HepG2 (cell line): ENCODE measurements around the gene COPS7A. TPM values are rescaled to one million over a fixed set of nuclear protein-coding genes. Genes with fewer than 3 reads are reported as not detected.
A peak's percentile ranks its signal among the peaks of the same experiment; 100 is the strongest.

Experiments used
- ELF4 ChIP-seq: sonication (generic); formaldehyde crosslinking; IDR thresholded peaks from 2 replicates; pipeline ENCODE4 v1.5.0; 2020; ENCODE audit warnings: missing genetic modification reagents, mild to moderate bottlenecking, moderate library complexity, borderline replicate concordance
- GTF3A ChIP-seq: sonication (generic); formaldehyde crosslinking; conservative IDR thresholded peaks from 2 replicates; pipeline ENCODE4 v1.4.0; 2020; ENCODE audit warnings: mild to moderate bottlenecking, missing genetic modification reagents
- KMT2A ChIP-seq: sonication (generic); formaldehyde crosslinking; IDR thresholded peaks from 2 replicates; pipeline ENCODE4 v1.4.0; 2020; ENCODE audit warnings: missing genetic modification reagents
- ZNF225 ChIP-seq: sonication (generic); formaldehyde crosslinking; IDR thresholded peaks from 2 replicates; pipeline ENCODE4 v1.4.0; 2020; ENCODE audit warnings: mild to moderate bottlenecking, missing genetic modification reagents
- ZNF274 ChIP-seq: sonication (generic); formaldehyde crosslinking; IDR thresholded peaks from 2 replicates; pipeline ENCODE4 v1.5.1; 2020; ENCODE audit warnings: mild to moderate bottlenecking, missing genetic modification reagents
- ZNF709 ChIP-seq: sonication (generic); formaldehyde crosslinking; IDR thresholded peaks from 2 replicates; pipeline ENCODE4 v1.5.0; 2020; ENCODE audit warnings: mild to moderate bottlenecking, missing genetic modification reagents
- polyA plus RNA-seq, 8 experiments: library from polyadenylated mRNA; depleted of rRNA in 3 of 8; stranded (reverse) in 7 of 8; unstranded in 1 of 8; fragments of >200 nt; fragmentation: Illumina TruSeq in 4 of 8; extraction: Trizol in 4 of 8; gene quantifications; 2 replicates each; pipeline versions ENCODE4 v1.2.1 to v1.2.3, GENCODE V29; 2011 to 2016; ENCODE audit warnings: low read depth in 4 of 8, missing spikeins in 1 of 8, mixed read lengths in 1 of 8; ENCODE audit not compliant: insufficient read depth in 1 of 8
- total RNA-seq, 5 experiments: library from RNA; depleted of rRNA; stranded (reverse); fragments of >200 nt; fragmentation: Illumina TruSeq; extraction: Trizol; gene quantifications; 2 replicates each; pipeline ENCODE4 v1.2.3, GENCODE V29; 2016; ENCODE audit warnings: low read depth in 1 of 5
- TF ChIP-seq, protein P1 (sequence below): sonication (generic); formaldehyde crosslinking; IDR thresholded peaks from 2 replicates; pipeline ENCODE4 v1.5.0; 2020; ENCODE audit warnings: missing genetic modification reagents
- TF ChIP-seq, protein P2 (sequence below): sonication (generic); formaldehyde crosslinking; IDR thresholded peaks from 2 replicates; pipeline ENCODE4 v1.4.0; 2020; ENCODE audit warnings: missing genetic modification reagents, borderline replicate concordance
- TF ChIP-seq, protein P3 (sequence below): sonication (generic); formaldehyde crosslinking; IDR thresholded peaks from 2 replicates; pipeline ENCODE4 v1.4.0; 2020; ENCODE audit warnings: missing genetic modification reagents
- TF ChIP-seq, protein P4 (sequence below): sonication (generic); formaldehyde crosslinking; IDR thresholded peaks from 2 replicates; pipeline ENCODE4 v1.4.0; 2020; ENCODE audit warnings: mild to moderate bottlenecking, missing genetic modification reagents
- TF ChIP-seq, protein P5 (sequence below): sonication (generic); formaldehyde crosslinking; IDR thresholded peaks from 2 replicates; pipeline ENCODE4 v1.8.1; 2023; ENCODE audit warnings: mild to moderate bottlenecking, moderate library complexity, missing genetic modification reagents

The COPS7A gene
- total and polyA plus RNA-seq, 2 of the 13 experiments (the other 11 are each of a cell fraction or from before 2014, with no cell fraction given): 40.0 to 73.6 TPM

DNA sequence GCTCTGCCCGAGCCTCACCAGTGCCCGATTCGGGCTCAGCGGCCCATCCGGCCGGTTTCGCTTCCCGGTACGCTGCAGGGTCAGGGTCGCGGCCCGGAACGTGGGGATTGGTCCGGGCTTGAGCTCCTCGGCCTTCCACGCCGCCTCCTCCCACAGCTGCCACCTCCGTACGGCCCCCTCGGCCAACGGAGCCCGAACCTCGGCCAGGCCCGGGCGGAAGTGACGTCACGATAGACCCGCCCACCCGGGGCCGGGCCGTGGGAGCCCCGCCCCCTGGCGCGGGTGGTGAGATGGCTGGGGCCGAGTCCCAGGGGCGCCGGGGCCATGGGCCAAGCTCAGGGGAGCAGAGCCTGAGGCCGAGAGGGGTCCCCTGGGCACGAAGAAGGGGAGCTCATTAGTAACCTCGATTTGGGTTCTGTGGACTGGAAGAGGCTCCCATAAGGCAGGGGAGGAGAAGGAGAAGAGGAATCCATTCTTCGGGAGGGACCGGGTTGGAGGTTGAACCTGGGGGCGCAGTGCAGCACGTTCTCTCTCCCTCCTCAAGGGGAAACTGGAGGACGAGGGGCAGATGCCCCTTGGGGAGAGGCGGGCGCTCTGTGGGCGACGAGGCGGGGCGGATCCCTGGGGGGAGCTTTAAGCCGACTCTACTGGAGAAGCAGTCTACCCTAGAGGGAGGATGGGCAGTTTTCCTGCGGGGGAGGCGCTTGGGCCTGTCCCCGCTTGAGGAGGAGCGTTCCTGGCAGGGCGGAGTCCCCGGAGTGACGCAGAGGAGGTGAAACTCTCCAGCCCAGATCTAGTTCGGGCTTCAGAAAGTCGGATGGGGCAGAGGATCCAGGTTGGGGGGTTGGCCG, 29.3 kb downstream of the COPS7A start, which contains the start of gene MLF2 (continued):
- TF ChIP-seq, protein P1, sequence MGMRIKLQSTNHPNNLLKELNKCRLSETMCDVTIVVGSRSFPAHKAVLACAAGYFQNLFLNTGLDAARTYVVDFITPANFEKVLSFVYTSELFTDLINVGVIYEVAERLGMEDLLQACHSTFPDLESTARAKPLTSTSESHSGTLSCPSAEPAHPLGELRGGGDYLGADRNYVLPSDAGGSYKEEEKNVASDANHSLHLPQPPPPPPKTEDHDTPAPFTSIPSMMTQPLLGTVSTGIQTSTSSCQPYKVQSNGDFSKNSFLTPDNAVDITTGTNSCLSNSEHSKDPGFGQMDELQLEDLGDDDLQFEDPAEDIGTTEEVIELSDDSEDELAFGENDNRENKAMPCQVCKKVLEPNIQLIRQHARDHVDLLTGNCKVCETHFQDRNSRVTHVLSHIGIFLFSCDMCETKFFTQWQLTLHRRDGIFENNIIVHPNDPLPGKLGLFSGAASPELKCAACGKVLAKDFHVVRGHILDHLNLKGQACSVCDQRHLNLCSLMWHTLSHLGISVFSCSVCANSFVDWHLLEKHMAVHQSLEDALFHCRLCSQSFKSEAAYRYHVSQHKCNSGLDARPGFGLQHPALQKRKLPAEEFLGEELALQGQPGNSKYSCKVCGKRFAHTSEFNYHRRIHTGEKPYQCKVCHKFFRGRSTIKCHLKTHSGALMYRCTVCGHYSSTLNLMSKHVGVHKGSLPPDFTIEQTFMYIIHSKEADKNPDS (CRISPR knock-in tag): peak; percentile 51; the same call in 1 of the 2 replicates
- TF ChIP-seq, protein P2, sequence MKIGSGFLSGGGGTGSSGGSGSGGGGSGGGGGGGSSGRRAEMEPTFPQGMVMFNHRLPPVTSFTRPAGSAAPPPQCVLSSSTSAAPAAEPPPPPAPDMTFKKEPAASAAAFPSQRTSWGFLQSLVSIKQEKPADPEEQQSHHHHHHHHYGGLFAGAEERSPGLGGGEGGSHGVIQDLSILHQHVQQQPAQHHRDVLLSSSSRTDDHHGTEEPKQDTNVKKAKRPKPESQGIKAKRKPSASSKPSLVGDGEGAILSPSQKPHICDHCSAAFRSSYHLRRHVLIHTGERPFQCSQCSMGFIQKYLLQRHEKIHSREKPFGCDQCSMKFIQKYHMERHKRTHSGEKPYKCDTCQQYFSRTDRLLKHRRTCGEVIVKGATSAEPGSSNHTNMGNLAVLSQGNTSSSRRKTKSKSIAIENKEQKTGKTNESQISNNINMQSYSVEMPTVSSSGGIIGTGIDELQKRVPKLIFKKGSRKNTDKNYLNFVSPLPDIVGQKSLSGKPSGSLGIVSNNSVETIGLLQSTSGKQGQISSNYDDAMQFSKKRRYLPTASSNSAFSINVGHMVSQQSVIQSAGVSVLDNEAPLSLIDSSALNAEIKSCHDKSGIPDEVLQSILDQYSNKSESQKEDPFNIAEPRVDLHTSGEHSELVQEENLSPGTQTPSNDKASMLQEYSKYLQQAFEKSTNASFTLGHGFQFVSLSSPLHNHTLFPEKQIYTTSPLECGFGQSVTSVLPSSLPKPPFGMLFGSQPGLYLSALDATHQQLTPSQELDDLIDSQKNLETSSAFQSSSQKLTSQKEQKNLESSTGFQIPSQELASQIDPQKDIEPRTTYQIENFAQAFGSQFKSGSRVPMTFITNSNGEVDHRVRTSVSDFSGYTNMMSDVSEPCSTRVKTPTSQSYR (CRISPR knock-in tag): peak; percentile 45; the same call in 1 of the 2 replicates
- TF ChIP-seq, protein P3, sequence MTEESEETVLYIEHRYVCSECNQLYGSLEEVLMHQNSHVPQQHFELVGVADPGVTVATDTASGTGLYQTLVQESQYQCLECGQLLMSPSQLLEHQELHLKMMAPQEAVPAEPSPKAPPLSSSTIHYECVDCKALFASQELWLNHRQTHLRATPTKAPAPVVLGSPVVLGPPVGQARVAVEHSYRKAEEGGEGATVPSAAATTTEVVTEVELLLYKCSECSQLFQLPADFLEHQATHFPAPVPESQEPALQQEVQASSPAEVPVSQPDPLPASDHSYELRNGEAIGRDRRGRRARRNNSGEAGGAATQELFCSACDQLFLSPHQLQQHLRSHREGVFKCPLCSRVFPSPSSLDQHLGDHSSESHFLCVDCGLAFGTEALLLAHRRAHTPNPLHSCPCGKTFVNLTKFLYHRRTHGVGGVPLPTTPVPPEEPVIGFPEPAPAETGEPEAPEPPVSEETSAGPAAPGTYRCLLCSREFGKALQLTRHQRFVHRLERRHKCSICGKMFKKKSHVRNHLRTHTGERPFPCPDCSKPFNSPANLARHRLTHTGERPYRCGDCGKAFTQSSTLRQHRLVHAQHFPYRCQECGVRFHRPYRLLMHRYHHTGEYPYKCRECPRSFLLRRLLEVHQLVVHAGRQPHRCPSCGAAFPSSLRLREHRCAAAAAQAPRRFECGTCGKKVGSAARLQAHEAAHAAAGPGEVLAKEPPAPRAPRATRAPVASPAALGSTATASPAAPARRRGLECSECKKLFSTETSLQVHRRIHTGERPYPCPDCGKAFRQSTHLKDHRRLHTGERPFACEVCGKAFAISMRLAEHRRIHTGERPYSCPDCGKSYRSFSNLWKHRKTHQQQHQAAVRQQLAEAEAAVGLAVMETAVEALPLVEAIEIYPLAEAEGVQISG (CRISPR knock-in tag): peak; percentile 82
- TF ChIP-seq ELF4 (peak; percentile 77; the same call in 1 of the 2 replicates), KMT2A (peak; percentile 16; the same call in 1 of the 2 replicates), ZNF709 (CRISPR knock-in tag) (peak; percentile 70; the same call in 1 of the 2 replicates), ZNF225 (CRISPR knock-in tag) (no peak), ZNF274 (CRISPR knock-in tag) (peak; percentile 73), GTF3A (CRISPR knock-in tag) (0 out of 2 replicates have a peak, but pooled peaks have one; percentile 45)
- TF ChIP-seq, protein P4, sequence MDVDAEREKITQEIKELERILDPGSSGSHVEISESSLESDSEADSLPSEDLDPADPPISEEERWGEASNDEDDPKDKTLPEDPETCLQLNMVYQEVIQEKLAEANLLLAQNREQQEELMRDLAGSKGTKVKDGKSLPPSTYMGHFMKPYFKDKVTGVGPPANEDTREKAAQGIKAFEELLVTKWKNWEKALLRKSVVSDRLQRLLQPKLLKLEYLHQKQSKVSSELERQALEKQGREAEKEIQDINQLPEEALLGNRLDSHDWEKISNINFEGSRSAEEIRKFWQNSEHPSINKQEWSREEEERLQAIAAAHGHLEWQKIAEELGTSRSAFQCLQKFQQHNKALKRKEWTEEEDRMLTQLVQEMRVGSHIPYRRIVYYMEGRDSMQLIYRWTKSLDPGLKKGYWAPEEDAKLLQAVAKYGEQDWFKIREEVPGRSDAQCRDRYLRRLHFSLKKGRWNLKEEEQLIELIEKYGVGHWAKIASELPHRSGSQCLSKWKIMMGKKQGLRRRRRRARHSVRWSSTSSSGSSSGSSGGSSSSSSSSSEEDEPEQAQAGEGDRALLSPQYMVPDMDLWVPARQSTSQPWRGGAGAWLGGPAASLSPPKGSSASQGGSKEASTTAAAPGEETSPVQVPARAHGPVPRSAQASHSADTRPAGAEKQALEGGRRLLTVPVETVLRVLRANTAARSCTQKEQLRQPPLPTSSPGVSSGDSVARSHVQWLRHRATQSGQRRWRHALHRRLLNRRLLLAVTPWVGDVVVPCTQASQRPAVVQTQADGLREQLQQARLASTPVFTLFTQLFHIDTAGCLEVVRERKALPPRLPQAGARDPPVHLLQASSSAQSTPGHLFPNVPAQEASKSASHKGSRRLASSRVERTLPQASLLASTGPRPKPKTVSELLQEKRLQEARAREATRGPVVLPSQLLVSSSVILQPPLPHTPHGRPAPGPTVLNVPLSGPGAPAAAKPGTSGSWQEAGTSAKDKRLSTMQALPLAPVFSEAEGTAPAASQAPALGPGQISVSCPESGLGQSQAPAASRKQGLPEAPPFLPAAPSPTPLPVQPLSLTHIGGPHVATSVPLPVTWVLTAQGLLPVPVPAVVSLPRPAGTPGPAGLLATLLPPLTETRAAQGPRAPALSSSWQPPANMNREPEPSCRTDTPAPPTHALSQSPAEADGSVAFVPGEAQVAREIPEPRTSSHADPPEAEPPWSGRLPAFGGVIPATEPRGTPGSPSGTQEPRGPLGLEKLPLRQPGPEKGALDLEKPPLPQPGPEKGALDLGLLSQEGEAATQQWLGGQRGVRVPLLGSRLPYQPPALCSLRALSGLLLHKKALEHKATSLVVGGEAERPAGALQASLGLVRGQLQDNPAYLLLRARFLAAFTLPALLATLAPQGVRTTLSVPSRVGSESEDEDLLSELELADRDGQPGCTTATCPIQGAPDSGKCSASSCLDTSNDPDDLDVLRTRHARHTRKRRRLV (CRISPR knock-in tag): 0 out of 2 replicates have a peak, but pooled peaks have one; percentile 67
- TF ChIP-seq, protein P5, sequence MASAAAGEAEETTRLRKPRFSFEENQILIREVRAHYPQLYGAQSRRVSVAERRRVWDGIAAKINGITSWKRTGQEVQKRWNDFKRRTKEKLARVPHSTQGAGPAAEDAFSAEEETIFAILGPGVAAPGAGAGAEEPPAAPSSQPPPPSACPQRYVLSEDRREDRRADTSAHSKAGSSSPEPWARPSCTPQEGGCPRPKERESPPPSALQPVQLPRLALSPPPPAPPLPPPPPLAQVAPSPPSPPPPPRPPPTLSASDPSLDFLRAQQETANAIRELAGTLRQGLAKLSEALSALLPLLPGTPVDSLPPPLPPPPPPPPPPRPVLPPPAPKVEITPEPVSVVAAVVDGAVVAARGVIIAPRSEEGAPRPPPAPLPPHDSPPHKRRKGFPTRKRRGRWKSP (CRISPR knock-in tag): peak; percentile 62; the same call in 1 of the 2 replicates
